NCI-H446 (cell line): Measurements from ENCODE around the gene ARL6IP4.

Experiments
- DNase-seq, 2 experiments: peaks; one replicate each; lab custom pipeline; 2025; lab: John Stamatoyannopoulos, UW

ARL6IP4 gene

GRCh38 chr12:122978507-122978955 is 1.9 kb upstream of the ARL6IP4 start:
- no peak for DNase-seq

DNA sequence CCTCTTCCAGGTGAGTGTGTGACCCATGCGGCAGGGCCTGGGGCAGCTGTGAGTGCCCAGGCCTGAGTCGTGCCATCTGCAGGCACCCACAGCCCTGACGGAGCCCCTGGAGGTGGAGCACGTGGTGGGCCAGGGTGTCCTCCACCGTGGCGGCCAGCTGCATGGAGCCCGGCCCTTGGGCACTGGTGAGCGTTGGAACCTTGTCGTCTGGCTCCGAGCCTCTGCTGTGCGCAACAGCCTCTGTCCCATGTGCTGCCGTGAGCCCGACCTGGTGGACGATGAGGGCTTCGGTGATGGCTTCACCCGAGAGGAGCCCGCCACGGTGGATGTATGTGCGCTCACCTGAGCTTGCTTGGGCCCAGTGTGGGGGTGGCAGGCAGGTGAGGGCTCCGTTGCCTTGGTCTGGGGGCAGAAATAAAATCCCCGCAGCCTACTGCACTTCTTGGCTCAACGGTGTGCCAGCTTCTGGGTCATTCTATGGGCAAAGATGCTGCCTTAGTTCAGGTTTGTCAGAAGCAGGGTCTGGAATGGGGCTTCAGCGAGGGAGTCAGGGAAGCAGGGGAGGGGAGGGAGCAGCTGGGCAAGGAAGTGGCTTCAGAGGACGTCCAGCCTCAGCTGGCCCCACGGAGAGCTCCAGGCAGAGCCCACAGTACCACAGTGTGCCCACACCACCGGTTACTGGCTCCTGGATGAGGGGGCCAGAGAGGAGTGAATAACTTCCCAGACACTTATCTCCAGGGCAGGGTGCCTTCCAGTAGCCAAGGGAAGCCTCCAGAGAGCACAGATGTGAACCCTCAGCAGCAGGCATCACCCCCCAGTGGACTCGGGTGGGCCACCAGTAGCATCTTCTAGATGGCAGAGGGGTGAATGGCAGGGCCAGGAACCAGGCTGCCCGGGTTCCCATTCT is 1.2 kb upstream of the ARL6IP4 start:
- no peak for DNase-seq

DNA sequence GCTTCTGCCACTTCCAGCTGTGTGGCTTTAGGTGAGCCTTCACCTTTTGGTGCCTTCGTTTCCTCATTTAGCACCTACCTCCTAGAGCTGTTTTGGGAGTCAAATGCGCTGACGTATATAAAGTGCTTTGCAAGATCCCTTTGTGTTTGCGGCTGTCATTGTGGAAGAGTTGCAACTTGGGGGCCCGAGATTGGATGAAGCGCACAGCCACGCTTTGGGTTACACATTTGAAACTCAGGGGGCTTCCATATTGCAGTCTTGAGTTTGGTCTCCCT is 636 bp upstream of the ARL6IP4 start:
- DNase-seq = no peak

- no peak for DNase-seq
These were observed 573 bp downstream of the ARL6IP4 start for GRCh38 chr12:122981036-122981471.

DNA sequence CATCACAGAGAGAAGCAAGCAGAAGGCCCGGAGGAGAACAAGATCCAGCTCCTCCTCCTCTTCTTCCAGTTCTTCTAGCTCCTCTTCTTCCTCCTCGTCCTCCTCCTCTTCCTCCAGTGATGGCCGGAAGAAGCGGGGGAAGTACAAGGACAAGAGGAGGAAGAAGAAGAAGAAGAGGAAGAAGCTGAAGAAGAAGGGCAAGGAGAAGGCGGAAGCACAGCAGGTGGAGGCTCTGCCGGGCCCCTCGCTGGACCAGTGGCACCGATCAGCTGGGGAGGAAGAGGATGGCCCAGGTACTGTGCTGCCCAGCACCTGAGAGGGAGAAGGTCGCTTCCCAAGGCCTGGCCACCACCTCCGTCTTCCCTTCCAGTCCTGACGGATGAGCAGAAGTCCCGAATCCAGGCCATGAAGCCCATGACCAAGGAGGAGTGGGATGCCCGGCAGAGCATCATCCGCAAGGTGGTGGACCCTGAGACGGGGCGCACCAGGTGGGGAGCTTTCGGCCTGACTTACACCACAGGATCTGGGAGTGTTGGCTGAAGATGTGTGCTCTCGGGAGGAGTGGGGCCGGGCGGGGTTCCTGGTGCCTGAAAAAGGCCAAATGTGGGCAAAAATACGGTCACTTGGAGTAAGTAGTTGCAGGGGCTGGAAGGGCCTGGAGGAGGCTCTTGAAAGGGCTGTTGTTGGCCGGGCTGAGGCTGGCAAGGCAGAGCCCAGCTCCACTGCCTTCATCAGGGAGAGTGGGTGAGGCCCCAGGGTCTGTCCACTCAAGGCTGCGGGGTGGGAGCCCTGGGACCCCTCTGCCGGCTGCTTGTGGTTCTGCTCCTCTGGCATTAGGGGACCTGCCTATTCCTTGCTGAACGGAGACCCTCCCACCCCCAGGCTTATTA is 1.4 kb downstream of the ARL6IP4 start:
- no peak for DNase-seq

DNA sequence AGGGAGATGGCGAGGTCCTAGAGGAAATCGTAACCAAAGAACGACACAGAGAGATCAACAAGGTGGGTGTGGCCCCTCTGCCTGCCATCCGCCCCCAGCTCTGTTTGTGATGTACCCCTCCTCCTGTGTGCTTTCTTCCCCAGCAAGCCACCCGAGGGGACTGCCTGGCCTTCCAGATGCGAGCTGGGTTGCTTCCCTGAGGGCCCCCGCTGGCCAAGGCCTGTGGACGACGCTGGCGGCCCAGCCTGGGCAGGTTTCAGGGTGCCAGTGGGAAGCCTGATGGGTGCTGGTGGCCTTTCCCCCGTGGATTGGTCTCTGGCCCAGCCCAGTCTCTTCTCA is 2.0 kb downstream of the ARL6IP4 start:
- no peak for DNase-seq

- DNase-seq = no peak
These were observed 2.7 kb downstream of the ARL6IP4 start for GRCh38 chr12:122982963-122983788.

DNA sequence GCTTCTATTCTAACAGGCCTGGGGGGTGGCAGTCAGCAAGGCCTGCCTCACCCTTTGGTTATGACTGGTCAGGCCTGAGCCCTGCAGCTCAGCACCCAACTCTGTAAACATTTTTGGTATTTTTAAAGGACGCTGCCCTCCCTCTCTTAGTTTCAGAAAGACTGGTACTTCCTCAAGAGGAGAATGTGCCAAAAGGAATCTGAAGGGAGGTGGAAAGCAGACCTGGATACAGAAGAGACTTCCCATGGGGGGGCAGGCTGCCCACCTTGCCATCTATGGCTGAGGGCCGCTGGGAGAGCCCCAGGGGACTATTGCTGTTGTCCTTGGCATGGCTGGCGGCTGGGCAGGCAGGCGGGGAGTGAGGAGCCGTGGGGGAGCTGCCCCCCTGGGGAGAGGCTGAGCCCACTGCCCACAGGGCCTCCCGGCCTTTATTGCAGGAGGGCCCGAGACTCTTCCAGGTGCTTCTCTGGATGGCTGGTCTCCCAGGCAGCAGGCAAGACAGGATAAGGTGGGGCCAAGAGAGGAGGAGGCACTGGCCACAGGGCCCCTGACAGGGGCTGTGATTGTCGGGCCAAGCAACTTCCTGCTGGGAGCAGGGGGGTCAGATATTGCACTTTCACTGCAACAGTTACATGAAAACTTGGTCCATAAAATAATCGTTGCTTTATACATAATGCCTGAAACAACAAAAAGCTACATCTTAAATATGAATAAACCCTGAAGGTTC is 3.5 kb downstream of the ARL6IP4 start:
- no peak for DNase-seq

GRCh38 chr12:122984612-122985337 is 4.3 kb downstream of the ARL6IP4 start:
- no peak for DNase-seq

DNA sequence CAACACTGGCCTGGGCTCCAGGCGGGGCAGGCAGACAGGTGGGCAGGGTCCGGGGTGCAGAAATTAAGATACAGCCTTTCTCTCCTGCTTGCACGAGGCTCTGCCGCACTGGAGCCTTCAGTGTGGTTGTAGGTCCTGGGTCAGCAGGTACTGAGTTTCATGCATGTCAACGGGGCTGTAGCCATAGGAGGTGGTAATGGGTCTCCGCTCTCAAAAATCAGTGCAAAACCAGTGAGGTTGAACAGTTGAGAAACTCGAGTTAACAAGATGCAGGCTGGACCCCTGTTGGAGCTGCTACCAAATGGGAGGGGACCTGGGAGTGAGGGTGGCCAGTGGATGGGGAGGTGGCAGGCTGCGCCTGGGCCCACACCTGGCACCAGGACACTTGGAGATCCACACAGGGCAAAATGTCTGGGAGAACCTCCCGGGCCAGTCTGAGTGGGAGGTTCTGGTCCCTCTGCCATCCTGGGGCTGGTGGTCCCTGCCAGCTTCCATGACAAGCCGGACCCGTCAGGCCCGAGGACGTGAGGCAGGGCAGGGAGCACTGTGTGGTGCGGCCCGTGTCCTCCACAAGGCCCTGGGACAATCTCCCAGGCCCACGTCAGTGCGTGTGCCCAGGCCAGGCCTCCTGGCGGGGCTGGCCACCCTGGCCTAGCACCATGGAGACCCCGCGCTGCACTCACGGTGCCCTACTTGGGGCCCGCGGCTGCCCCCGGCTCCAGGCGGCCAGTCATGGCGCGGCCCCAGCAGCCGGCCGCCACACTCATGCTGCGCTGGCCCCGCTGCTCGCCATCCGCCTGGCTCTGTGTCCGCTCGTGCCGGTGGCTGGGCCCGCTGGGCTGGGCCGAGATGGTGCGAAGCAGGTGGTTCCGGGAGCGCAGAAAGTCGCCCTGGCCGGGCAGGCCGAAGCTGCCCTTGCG is 5.1 kb downstream of the ARL6IP4 start:
- DNase-seq = no peak

- DNase-seq = no peak
These were observed 5.9 kb downstream of the ARL6IP4 start for GRCh38 chr12:122986258-122986871.

DNA sequence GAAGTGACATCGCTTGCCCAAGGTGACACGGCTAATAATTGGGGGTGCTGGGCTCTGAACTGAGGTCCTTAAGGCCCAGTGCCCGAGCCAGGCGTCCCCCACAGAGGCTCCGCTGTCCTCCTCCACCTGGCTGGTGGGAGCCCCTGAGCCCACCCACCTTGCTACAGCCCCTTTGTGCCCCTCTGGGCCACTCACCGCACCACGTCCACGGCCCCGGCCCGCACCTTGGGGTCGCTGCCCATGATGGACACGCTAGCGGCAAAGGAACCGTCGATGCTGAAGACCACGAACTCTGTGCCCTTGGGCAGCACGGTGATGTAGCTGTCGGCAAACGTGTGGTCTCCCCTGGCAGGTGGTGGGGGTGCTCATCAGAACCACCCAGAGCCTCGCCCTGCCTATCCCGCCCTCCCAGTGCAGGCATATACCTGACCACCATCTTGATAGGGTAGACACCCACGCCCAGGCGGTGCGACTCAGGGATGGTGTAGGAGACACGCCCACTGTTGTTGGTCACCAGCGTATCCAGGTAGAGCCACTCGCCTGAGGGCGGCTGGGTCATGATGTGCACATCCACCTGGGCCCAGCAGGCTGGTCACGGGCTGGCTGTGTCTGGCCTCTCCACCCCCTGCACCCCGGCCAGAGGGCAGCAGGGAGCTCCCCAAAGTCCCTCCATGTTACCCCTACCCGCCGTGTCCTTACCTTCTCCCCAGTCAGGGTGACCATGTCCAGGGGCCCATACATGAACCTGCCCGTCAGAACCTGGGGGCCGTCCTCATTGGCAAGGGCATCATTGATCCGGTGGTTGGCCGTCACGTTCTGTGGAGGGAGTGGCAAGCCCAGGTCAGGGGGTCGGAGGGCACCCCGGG is 6.8 kb downstream of the ARL6IP4 start:
- no peak for DNase-seq

DNA sequence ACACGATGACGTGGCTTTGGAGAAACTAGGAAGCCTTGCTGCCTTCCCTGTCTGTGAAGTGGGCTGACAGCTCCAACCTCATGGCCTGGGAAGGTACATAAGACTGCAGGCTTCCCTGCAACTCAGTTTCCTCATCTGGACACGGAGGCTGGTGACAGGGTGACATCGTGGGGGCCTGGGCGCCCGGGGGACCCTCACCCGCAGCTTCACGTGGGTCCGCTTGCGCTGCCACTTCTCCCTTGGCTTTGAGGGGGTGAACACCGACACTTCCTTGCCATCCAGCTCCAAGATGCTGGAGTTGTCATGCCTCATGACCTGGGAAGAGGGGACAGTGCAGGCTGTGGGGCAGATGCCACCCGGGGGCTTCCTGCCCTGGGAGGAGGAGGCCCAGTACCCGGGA is 7.6 kb downstream of the ARL6IP4 start:
- DNase-seq = no peak

- DNase-seq = no peak
These were observed 8.2 kb downstream of the ARL6IP4 start for GRCh38 chr12:122988612-122989212.

DNA sequence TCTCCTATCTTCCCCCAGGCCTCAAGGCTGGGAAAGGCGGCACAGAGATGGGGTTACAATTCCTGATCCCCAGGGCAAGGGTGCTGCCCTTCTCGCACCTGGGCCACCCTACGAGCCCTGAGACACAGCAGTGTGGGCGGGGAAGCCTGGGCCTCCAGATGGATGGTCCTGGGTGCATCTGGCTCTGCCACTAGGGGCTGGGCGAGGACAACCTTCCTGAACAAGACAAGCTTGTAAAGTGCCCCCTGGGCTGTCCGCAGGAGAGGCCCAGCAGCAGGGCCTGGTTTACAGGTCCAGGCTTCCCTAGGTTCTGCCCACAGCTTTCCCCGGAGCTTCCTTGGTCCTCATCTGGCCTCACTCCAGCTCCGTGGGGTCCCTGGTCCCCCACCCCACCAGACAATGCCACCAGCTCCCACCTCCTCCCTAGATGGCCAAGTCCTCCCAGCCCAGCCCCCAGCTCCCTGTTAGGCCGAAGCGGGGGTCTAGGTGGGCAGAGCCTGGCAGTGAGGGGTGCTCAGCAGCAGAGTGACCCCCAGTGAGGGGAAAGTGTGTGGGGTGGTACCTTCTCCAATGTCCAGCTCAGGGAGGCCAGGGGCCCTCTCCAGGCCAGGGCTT is 8.9 kb downstream of the ARL6IP4 start:
- DNase-seq = no peak

- DNase-seq = no peak
These were observed 9.5 kb downstream of the ARL6IP4 start for GRCh38 chr12:122989874-122990419.

GRCh38 chr12:122990561-122990960 is 10.1 kb downstream of the ARL6IP4 start:
- DNase-seq = no peak
